Bone marrow (tissue), 2 donors: Measurements from ENCODE around the gene WDR76.

Source experiments
- DNase-seq, 2 donors: peaks; one replicate each; lab custom pipeline; 2025; lab: John Stamatoyannopoulos, UW

The WDR76 gene

DNA sequence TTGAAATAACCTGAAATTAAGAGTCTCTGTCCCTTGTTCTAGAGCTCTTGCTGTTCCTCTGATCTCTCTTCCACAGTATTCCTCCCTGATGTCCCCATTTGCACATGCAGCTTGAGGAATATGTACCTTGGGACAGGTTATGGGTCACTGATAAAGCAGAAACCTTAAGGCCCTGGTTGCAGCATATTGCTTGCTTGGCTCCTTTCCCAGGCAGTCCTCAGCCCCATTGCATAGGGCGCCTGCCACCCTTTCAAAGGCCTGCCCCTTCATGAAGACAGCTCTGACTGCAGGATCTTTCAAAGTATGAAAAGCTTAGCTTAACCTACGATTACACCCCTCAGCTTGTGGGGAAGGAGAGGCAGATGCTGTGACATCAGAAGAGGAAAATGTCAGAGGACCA is 51.6 kb downstream of the WDR76 start:
- DNase-seq, result no peak

DNA sequence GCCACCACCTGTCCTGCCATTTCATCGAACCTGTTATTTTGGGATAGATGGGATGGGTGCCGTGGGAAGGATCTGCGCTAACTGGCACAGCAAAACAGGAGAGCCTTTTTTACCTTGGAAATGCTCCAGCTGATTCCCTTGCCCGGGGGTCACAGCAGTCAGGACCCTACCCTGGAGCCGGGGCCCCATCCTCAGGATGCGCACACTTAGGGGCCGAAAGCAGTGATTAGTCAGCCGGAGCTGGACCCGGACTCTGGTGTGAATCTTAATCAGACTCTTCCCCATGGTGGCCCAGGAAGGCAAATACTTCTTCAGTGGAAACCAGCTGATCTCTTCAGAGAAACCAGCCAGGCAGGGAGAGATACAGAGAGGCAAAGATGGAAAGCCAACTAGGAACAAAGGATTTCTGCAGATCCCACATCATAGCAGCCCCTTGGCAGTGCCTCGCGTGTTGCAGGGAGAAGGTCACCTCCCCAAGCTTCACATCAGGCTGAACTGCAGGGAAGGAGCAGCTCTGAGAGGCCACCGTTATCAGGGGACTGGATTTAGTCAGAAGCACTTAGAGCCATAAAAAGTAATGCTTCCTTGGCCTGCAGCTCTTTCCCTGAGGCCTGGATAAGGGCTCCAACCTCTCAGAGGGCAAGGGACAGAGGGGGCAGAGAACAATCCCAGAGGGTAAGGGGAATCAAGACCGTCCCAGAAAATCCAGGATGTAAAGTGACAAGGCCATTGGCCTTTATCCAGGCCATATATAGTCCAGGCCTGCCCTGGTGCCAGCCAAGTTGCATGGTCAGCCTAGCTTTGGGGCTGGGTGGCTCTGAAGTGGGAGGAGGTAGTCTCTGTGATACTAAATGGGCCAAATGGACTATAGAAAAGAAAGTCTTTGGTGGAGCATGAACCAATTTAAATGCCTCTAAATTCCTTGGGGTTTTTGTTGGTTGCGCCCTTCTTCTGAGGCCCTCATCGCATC is 52.9 kb downstream of the WDR76 start:
- no peak for DNase-seq

DNA sequence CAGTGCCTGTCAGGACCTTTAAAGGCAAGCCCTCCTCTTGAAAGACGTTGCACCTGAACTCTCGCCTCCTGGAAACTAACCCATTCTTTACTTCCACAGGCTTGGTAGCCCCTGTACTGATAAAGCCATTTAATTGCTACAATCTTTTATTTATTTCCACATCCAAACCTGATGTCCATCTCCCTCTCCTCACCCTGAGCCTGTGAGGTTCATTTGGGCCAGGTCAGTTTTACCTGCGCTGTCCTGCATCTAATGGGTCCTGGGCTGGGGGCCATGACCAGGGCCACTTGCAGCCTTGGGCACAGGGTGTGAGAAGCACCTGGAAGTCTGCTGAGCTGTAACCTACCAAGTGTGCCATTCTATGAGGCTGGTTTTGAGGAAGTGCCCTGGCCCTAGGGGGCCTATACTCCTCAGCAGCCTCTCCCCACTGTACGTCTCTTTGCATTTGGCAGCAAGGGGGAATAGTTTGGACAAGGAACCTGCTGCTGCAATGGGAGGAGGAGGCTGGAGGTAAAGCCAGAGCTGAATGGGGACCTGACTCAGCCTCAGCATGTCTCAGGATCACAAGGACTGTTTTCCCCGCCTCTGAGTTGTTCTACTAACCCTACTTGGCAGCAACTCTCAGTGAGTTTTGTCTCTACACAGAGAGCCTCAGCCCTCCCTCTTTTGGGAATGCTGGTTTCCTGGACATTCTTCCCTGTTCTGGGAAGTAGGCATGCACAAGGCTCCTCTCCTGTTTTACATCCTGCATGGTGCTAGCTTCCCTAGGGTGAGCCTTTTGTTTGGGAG is 53.8 kb downstream of the WDR76 start:
- DNase-seq, result no peak

DNA sequence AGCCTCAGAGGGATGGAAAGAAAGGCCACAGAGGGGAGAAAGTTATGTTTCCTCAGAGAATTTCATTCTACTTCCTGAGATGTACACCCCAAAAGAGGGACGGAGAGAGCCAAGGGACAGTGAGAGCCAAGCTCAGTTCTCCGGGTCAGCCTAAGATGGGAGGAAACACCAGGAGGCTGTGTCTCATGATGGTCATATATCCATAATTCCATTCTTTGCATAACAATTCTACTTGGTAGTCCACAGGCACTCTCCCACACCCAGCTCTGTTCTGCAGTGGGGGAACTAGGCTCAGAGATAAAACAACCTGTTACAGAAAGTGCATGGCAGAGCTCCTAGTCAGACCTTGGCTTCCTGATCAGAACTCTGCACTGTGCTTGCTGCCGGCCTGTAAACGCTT is 54.4 kb downstream of the WDR76 start:
- no peak for DNase-seq

DNA sequence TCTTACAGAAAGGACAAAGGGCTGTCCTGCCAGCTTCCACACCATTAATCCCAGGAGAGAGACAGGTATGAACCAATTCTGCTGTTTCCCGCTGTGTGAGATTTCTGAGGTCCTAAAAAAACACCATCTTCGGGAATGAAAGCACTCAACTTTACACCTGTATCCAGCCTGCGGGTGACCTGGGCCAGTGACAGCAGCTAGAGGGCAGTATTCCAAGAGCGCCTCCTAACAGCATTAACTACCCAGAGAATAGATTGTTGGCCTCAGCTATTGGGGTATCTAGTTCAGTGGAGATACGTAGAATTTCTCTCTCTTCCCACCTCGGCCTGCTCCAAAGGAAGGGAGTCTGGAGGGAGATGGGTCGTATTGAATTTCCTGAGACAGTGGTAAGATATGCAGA is 55.1 kb downstream of the WDR76 start:
- DNase-seq, result no peak

DNA sequence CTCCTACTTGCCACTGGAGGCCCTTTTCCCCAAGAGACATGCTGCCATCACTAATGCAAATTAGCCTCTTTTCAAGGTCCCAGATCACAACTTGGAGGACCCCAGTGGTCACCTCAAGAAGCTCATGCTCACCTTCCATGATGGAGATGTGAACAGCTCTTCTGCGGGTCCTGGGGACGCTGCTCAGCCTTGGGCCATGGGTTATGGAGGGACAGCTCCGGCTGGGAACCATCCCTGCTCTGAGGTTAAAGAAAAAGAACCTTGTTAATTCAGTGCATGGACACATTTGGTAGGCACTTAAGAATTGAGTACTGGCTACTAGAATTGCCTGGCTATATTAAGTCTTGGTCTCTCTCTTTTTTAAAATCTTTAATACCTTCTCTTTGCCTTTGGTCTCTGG is 56.8 kb downstream of the WDR76 start:
- no peak for DNase-seq

DNA sequence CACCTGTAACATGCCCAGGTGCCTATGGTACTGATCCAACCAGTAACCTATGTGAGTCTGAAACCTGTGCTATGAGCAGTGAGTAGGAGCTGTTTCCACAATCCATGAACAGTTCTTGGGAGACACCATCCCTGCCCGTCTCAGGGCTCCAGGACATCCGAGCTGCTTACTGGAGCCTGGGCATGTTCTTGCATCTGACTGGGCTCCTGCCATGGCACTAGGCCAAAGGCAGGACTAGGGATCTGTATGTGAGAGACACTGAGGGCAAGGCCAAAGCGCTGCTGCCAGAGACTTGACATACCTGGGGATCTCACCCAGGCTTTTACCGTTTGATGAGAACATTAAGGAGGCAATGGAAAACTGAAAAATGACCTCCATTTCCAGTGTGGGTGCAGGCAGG is 59.8 kb downstream of the WDR76 start:
- no peak for DNase-seq

DNA sequence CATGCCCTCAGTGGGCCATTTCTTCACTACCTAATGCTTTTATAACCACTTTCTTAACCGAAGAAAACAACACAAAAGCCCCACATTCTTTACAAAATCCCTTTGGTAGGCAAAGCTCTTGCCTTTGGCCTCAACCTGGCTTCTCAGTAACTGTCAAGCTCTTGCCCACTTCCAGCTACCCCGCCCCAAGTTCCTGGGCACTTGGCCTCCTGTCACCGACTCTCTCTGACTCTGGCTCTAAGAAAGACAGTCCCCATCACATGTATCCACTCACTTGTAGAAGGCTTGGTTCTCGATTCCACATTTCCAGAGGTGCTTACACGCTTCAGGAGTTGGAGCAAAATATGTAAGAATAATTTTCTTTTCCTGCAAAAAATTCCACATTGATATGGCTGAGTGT is 61.1 kb downstream of the WDR76 start:
- DNase-seq, result no peak

DNA sequence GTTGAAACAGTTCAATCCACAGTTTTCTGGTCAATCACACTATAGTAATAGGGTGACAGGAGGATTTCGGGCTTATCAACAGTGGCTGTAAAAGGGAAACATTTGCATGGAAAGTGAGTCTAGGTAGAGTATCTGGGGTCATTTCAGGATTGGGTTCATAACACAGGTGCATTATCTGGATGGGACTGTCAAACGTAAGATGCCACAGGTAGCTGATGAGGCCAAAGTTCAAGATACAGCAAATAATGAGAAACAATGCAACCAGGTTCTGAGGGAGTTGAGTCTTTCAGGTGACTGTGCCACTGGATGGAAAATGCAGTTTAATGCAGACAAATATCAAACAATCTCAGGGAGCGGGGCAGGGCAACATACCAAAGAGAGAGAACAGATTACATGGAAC is 62.2 kb downstream of the WDR76 start:
- DNase-seq, result no peak

DNA sequence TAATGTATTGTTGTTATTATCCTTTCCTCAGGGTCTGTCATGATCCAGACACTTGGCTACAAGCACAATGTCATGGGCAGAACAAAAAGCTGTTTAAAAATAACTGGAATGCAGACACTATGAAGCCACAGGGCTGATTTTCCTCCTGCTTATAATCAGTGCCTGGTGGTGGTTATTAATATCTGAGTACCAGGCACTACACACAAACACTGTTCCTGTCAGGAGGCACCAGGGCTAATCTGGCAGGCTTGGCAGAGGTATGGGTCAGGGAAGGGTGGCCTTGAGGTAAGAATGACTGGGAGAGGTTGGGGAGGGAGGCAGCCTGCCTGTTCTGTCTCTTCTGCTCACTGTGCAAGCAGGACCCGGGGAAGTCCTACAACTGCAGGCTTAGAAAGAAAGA is 67.2 kb downstream of the WDR76 start:
- no peak for DNase-seq

DNA sequence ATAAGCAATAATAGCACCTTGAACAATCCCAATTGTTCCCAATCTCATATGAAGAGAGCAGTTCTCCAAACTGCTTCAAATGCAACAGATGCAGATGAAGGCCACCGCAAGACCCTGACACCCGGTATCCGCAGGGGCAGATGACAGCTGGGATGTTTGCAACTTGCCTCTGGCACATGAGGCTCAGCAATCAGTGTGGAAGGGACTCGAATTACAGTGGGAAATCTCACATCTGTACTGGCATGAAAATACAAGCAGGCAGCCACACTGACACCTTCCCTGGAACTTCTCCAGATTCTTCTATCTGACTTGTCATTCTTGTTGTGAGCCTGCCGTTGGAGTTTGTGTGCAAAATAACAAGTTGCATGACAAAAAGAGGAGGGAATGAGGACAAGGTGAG is 68.8 kb downstream of the WDR76 start:
- no peak for DNase-seq

DNA sequence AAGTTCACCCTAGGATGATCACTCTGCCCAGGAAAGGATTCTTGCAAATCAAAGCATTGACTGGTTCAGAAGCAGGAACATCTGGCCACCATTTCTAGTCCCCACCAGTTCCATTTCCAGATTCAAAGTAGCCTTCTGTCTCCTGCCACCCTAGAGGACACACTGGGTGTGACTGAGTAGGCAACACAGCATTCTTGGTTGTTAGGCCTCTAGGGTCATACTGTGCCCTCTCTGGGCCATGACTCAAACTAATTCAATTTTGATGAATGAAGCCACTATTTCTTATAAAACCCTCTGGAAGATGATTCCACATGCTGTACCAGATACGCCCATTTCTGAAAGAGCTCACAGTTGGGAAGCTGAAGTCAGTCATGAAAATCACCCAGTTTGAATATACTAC is 69.7 kb downstream of the WDR76 start:
- no peak for DNase-seq

DNA sequence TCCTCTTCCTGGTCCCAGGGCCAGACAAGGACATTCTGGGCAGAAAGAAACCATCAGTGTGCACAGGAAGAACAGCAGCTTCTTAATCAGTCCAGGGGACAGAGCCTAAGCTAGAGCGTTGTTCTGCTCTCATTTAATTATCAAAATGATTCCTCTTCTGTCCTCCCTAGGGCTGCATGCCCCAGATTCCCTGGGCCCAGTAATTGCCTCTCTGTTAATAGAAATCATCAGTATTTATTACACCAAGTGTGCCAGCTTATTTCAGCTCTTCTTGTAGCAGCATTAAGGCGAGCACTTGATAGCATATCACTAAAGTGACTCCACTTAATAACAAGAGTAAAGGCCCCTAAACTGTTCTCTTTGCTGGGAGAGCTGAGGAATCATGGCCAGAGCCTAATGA is 72.1 kb downstream of the WDR76 start:
- no peak for DNase-seq

DNA sequence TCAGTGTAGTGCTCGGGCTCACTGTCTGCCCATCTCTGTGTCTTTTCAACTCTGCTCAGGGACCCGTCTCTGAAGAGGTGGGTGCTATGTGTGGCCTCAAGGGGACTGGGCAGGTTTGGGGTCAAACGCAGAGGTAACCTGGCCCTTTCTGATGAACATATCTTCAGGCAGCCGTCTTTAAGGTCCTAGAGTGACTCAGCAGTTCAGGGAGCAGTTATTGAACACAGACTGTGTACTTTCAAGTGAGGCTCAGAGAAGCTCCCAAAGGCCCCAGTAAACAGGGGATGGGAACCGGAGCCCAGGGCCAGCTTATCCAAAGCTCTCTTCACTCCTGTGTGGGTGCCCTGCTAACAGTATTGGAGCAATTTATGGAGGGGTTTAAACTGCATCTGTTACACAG is 73.1 kb downstream of the WDR76 start:
- DNase-seq, result no peak

DNA sequence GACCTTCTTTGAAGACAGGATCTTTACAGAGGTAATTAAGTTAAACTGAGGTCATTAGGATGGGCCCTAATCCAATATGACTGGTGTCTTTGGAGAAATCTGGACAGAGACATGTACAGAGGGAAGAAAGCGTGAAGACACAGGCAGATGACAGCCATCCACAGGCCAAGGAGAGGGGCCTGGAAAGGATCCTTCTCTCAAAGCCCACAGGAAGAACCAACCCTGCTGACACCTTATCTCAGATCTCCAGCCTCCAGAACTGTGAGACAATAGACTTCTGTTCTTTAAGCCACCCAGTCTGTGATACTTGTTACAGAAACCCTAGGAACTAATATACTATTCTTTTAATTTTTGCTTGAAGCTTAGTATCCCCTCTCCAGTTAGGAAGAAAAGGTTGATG is 74.2 kb downstream of the WDR76 start:
- no peak for DNase-seq

DNA sequence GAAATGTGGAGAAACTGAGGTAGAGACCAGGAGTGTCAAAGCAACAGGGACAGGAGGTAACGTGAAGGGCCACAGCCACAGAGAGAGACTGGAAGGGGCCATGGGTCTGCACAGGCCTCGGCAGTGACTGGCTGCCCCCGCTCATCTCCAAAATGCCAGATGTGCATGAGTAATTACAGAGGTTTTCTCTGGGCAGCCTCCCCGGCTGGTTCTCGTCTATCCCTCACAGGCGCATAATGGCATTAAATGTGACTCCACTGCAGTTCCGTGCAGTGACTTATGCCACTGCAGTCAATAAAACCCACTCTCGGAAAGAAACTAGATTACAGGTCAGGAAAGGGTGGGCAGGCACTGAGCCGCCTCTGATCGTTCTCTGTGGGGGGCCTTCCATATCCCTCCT is 74.7 kb downstream of the WDR76 start:
- DNase-seq, result no peak

DNA sequence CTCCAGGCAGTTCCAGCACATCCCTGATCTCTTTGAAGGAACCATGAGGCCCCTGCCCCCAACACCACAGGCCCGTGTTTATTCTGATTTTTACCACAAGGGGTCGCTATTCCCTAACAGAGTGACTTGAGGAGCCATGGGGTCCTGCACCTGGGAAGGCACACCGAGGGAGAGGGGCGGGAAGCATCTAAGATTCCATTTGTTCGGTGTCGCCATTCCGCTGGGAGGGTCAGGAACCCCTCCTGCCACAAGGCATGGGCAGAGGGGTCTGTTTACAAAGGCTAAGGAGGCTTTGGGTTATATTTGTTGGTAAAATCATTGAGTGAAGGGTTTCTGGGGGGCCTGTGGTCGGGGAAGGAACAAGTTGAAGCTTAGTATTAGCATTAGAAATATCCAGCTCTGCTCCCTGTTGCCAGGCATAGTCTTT is 77.1 kb downstream of the WDR76 start:
- DNase-seq, result peak; percentile 1 to 9

DNA sequence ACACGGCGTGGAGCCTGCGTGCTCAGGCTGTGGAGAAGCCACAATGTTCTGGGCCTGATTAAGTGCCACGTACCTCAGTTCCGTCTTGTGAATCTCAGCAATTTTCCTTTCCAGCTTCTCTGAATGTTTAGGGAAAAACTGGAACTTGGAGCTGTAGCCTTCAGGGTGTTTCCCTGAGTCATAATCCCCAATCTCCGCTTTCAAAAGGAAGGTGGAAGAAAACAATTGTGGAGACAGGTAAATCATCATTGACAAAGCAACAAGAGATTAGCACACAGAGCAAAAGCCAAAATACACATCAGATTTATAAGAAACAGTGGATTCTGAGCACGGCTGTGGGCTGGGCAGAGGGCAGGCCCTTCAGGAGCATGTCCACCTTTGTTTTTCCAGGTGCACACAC is 79.0 kb downstream of the WDR76 start:
- no peak for DNase-seq

DNA sequence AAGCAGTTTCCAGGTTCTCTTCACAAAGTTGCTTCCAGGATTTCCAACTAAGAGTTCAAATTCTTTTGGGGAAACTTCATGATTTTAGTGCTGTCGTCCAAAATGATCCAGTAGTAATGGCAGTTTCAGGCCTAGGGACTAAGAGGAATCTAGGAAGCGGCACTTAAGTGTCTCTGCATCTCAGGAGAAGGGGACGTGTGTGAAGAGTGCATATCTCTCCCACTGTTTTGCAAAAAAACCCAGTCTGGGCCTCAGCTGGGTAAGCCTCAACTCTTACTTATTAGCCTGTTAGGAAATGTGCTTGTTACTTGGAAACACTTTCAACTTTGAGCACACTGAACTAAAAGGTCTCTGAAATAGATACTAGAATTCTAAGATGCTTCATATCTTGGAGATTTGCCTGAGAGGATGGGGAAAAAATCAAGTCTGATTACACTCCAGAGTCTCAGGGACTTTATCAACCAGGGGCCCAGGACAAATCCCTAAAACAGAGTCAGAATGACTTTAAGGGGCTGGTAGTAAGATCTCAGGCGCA is 81.8 kb downstream of the WDR76 start:
- DNase-seq, result no peak

DNA sequence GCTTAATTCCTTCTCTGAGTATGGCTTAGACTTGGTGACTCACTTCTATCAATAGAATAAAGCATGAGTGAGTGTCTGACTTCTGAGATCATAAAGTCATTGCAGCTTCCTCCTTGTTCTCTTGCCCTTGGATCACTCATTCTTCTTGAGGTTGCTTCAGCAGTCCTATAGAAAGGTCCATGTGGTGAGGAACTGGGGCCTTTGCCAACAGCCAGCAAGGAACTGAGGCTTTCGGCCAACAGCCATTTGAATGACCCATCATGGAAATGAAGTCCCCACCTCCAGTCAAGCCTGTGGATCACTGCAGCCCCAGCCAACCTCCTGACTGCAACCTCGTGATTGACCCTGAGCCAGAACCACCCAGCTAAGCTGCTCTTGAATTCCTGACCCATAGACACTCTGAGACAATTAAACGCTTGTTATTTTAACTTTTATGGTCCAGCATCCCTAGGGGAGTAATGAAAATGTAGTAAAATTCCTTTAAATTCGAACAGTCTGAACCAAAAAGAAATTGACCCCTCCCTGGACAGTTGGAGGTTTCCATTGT is 84.5 kb downstream of the WDR76 start:
- DNase-seq, result no peak

DNA sequence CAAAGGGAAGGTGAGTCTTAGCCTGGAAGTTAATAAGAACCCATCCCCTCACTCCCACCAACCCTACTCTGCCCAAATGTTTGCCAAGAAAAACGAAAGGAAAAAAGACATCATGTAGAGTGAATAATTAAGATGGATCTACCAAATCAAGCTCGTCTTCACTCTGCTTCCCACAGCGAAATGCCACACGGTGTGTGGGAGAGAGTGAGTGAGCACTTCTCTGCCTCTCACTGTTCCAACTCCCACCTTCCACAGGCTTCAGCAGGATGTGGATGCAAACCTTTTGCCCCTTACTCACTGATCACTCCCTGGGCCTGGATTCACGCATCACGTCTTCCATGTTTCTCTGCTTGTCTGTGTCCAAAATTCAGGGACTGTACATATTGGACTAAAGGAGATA is 85.4 kb downstream of the WDR76 start:
- no peak for DNase-seq

DNA sequence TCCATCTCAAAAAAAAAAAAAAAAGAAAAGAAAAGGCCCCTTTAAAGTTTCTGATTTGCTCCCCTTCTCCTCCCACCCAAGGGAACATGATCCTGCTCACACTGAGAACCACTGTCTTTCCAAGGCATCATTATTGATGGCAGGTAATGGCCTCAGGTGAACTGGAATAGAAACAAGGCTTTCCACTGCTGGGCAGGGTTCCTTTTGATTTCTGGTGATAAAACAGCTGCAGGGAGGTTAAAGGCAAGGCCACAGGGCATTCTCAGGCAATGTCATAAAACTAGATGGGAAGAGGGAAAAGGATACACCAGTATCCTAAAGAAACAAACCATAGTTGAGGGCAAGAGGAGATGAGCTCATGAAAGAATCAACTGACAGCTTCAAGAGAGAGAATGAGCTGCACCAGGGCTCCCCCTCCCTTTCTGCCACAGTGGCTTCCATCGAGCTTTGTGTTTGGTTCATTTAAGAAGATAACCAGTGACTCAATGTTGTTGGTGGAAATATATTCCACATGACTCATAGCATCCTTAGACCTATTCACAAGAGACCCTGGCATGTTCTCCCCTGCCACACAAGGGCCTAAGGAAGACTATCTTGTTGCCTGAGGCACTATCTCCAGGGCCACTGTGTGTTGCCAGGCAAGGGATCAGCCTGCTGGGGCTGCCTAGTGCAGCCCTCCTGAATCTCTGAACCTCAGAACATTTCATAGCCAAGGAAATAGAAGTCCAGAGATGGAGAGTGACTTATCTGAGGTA is 86.4 kb downstream of the WDR76 start:
- DNase-seq, result no peak
